GM06990 (cell line): ENCODE measurements around the gene ANAPC7.
"Not testable (repeated sequence)": the region's sequence is repeated elsewhere in the genome, so short reads cannot be mapped to it uniquely, and the experiment has no call there.

ENCODE experiments used
- DNase-seq: peaks from one replicate; pipeline ENCODE4 v3.0.0-alpha.2; 2011; ENCODE audit not compliant: insufficient read length; ENCODE audit errors: extremely low read depth
- H3K27me3 ChIP-seq: replicated peaks from 2 replicates; pipeline ENCODE4 v1.6.0; 2011; ENCODE audit warnings: low read length; ENCODE audit not compliant: control insufficient read depth, insufficient read depth
- H3K36me3 ChIP-seq: 2 replicates; pipeline ENCODE4 v1.5.1; 2011; ENCODE audit warnings: low read length; ENCODE audit not compliant: control insufficient read depth, insufficient read depth
- H3K4me3 ChIP-seq: replicated peaks from 2 replicates; pipeline ENCODE4 v1.5.1; 2011; ENCODE audit warnings: low read depth, mild to moderate bottlenecking, control low read depth, low read length
- TF ChIP-seq, protein P1 (sequence below): IDR thresholded peaks from 2 replicates; pipeline ENCODE4 v1.5.1; 2011; ENCODE audit warnings: low read length, control low read depth, mild to moderate bottlenecking, inconsistent platforms; ENCODE audit not compliant: insufficient read depth, poor library complexity, severe bottlenecking

Gene ANAPC7

DNA sequence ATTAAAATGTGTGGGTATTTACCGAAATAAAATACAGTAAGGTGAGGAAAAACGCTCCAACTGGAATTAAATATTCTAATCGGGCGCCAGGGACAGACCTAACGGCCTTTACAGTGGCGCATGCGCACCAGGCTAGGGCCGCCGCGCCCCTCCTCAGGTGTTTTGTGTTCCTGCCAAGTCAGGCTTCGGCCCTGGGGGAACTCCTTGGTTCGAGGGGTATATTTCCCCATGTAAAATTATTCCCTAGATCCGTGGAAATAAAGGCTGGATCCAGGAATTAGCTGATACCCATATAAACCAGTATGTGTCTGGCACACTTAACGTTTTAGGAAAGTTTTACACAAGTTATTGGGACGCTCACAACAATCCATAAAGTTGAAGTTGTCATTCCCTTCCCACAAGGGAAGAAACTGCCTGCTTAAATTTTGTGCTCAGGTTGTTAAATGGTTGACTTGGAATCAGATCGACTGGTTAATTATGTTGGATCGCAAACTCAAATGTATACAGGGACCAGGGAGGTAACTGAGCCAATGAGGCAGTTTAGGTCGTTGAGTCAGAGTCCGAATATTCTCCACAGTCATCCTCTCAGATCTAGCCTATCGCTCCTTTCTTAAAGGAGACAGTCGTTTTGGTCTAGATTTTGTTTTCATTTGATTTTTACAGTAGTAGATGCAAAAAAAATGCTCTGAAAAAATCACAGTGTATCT is 621 bp upstream of the ANAPC7 start:
- Histone ChIP-seq H3K4me3 (peak overlapping the region; percentile 92), H3K36me3 (peaks cover 4% of the 10 kb centered on the region), H3K27me3 (no peaks in the 10 kb centered on the region)
- TF ChIP-seq, protein P1, sequence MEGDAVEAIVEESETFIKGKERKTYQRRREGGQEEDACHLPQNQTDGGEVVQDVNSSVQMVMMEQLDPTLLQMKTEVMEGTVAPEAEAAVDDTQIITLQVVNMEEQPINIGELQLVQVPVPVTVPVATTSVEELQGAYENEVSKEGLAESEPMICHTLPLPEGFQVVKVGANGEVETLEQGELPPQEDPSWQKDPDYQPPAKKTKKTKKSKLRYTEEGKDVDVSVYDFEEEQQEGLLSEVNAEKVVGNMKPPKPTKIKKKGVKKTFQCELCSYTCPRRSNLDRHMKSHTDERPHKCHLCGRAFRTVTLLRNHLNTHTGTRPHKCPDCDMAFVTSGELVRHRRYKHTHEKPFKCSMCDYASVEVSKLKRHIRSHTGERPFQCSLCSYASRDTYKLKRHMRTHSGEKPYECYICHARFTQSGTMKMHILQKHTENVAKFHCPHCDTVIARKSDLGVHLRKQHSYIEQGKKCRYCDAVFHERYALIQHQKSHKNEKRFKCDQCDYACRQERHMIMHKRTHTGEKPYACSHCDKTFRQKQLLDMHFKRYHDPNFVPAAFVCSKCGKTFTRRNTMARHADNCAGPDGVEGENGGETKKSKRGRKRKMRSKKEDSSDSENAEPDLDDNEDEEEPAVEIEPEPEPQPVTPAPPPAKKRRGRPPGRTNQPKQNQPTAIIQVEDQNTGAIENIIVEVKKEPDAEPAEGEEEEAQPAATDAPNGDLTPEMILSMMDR = no peak
- peak; percentile 75 for DNase-seq

DNA sequence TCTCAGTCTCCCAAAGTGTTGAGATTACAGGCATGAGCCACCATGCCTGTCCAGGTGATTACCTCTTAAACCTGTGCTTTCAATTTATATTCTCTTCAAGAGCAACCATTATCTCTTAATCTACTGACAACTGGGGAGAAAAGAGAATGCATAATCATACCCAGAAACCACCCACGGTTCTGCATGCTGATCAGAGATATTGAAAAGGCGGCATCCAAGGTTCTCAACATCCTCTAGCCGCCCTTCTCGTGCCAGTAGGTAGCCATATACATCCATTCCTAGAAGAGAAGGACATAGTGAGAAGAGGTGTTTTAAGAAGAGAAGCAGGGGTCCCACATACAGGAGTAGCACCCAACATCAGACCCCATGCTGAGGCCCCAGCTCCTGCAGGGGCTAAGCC is 20.8 kb downstream of the ANAPC7 start:
- TF ChIP-seq, protein P1 = no peak
- H3K36me3 ChIP-seq = peaks cover 17% of the 10 kb centered on the region
- no peaks in the 10 kb centered on the region for H3K27me3 ChIP-seq
- DNase-seq = no peak
- H3K4me3 ChIP-seq = no peak overlapping the region

DNA sequence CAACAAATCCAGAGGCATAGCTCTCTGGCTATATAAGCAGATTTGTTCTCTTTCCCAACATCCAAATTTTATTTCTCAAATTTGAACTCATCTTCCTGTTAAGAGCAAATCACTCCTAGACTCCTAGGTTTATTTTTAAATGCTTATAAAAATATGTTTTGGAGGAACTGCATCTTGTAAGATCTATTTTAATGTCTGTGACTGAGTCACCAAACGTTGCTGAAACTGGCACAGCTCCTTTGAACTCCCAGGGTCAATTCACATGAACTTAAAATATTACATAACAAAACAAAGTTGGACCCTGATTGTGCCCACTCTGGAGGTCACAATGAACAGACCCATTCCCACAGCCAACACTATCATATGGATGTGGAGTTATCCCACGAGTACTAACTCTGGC is 23.9 kb downstream of the ANAPC7 start:
- peaks cover 24% of the 10 kb centered on the region for H3K36me3 ChIP-seq
- H3K4me3 ChIP-seq = no peak overlapping the region
- DNase-seq = no peak
- TF ChIP-seq, protein P1 = no peak
- no peaks in the 10 kb centered on the region for H3K27me3 ChIP-seq

DNA sequence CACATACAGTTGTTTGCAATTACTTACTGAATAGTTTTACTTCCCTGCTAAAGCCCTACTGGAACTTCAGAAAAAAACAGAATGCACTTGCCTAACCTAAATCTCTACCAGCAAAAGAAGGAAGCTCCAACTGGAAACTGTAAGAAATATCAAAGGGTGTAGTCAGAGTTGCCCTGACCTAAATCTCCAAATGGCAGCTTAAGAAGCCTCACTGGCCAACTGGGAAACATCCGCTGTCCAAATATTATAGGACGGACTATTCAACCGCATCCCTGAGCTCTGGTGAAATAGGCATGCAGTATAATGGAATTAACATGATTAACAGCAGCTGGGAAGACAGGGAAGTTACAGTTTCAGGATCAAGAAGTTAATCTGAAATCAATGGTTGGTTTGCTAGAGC is 24.3 kb downstream of the ANAPC7 start:
- Histone ChIP-seq H3K36me3 (peaks cover 24% of the 10 kb centered on the region), H3K27me3 (no peaks in the 10 kb centered on the region), H3K4me3 (no peak overlapping the region)
- TF ChIP-seq, protein P1 = no peak
- no peak for DNase-seq

DNA sequence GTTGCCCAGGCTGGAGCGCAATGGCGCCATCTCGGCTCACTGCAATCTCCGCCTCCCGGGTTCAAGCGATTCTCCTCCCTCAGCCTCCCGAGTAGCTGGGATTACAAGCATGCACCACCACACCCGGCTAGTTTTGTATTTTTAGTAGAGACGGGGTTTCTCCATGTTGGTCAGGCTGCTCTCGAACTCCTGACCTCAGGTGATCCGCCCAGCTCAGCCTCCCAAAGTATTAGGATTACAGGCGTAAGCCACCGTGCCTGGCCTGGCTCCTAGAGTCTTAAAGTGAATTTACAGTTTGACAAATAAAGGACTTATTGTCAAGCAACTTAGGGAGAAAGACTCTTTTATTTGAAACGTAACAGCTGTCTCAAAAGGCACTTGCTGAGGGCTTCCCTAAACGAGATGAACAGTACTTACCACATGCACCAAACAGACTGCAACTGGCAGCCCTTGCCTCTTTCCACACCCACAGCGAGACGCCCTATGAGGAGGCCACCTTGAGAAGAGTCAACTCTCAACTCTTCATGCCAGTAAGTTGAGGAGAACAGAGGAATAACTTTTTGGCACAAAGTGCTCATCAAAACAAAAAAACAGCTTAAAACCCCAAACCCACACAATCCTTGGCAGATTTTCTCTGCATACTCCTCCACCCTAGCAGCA is 25.2 kb downstream of the ANAPC7 start:
- H3K4me3 ChIP-seq, DNase-seq, H3K27me3 ChIP-seq: not testable (repeated sequence)
- peaks cover 30% of the 10 kb centered on the region for H3K36me3 ChIP-seq

DNA sequence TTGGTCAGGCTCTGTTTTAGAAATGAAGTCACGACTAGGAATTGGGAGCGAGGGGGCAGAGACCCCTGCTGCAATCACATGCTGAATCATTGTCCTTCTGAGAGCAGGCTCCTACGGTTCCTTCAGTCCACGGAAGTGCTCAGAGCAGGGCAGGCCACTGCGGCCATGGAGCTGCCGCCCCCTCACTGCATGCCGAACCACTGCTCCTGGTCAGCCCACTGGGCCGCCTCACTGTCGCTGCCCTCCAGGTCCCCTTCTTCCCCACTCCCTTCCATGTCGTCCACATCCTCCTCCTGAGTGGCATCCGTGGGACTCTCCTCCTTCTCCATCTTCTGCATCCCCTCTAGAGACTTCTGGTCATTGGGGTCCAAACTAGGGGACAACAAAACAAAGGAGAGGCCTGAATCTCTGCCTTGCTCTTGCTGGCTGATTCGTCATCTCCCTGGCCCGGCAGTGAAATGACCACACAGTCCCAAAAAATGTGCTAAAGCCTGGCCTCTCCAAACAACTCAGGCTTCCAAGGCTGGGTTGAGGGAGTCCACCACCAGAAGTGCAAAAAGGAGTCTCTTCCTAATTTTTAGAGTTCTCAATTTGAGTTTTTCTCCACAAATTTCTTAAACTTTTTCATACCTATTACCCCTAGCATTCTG is 29.4 kb downstream of the ANAPC7 start:
- peaks cover 31% of the 10 kb centered on the region for H3K36me3 ChIP-seq

More for the DNA sequence above, 29.4 kb downstream of the ANAPC7 start:
- TF ChIP-seq, protein P1 = no peak
- Histone ChIP-seq H3K4me3 (no peak overlapping the region), H3K27me3 (no peaks in the 10 kb centered on the region)
- no peak for DNase-seq
